ENCODE measurements around the gene CTCFL. TPM values are rescaled to one million over a fixed set of nuclear protein-coding genes. Genes with fewer than 3 reads are reported as not detected.

Gene CTCFL
- total and polyA plus RNA-seq, 2 of the 13 experiments (the other 11 are each of a cell fraction or from before 2014, with no cell fraction given), result 0.04 TPM; not detected in 1

DNA sequence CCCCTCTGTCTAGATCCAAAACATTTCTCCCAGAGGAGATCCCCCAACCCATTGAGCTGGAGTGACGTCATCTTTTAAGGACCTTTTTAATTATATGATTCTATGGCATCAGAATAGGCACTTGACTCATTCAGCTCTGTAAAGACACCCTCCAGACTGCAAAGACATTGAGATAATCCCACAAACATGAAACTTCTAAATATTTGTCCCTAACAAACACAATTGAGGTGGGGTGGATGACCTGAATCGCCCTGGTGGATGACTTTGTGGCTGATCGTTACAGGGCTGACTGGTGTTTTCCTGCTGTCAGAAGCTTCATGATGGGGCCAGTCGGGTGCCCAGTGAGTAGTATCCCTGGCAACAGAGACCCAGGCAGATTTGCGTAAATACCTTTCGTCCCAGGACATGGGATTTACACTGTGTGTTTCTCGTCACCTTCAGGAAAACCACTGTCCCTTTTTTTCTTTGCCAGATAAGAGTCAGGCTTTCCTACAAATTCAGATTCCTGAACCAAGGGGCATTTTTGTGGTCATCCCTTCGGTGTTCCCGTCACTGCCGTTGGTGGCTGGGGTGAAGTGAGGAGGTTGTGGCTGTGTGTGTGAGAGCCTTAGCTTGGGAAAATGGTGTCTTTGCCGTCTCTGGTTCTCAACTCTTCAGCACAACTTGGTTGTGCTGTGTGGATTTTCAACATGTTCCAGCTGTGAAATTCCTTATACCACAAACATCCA, 30.7 kb upstream of the CTCFL start (continued):
- TF ChIP-seq ZNF784 (CRISPR knock-in tag; IDR thresholded peaks at IDR 0.05; ENCODE audit: borderline replicate concordance), result no peak
- TF ChIP-seq, protein P1, sequence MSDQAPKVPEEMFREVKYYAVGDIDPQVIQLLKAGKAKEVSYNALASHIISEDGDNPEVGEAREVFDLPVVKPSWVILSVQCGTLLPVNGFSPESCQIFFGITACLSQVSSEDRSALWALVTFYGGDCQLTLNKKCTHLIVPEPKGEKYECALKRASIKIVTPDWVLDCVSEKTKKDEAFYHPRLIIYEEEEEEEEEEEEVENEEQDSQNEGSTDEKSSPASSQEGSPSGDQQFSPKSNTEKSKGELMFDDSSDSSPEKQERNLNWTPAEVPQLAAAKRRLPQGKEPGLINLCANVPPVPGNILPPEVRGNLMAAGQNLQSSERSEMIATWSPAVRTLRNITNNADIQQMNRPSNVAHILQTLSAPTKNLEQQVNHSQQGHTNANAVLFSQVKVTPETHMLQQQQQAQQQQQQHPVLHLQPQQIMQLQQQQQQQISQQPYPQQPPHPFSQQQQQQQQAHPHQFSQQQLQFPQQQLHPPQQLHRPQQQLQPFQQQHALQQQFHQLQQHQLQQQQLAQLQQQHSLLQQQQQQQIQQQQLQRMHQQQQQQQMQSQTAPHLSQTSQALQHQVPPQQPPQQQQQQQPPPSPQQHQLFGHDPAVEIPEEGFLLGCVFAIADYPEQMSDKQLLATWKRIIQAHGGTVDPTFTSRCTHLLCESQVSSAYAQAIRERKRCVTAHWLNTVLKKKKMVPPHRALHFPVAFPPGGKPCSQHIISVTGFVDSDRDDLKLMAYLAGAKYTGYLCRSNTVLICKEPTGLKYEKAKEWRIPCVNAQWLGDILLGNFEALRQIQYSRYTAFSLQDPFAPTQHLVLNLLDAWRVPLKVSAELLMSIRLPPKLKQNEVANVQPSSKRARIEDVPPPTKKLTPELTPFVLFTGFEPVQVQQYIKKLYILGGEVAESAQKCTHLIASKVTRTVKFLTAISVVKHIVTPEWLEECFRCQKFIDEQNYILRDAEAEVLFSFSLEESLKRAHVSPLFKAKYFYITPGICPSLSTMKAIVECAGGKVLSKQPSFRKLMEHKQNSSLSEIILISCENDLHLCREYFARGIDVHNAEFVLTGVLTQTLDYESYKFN (CRISPR knock-in tag; conservative IDR thresholded peaks at IDR 0.05), result peak; percentile 69
- no peak for TF ChIP-seq ZNF160 (CRISPR knock-in tag; IDR thresholded peaks at IDR 0.05)
- no peak for TF ChIP-seq ZNF292 (CRISPR knock-in tag; IDR thresholded peaks at IDR 0.05; ENCODE audit: borderline replicate concordance, low read depth)
- no peak for TF ChIP-seq ZEB1 (IDR thresholded peaks at IDR 0.05; ENCODE audit: insufficient replicate concordance, low read depth)
- 0 out of 2 replicates have a peak, but pooled peaks have one; percentile 55 for TF ChIP-seq ZNF607 (CRISPR knock-in tag; IDR thresholded peaks at IDR 0.05; ENCODE audit: borderline replicate concordance)
- no peak for TF ChIP-seq ZNF280D (CRISPR knock-in tag; IDR thresholded peaks at IDR 0.05)
- 0 out of 2 replicates have a peak, but pooled peaks have one; percentile 12 for TF ChIP-seq TARDBP (CRISPR knock-in tag; IDR thresholded peaks at IDR 0.05)
- TF ChIP-seq BCL6 (CRISPR knock-in tag; IDR thresholded peaks at IDR 0.05), result peak; percentile 58
- 0 out of 2 replicates have a peak, but pooled peaks have one; percentile 40 for TF ChIP-seq ZNF609 (CRISPR knock-in tag; IDR thresholded peaks at IDR 0.05; ENCODE audit: borderline replicate concordance)
- 0 out of 2 replicates have a peak, but pooled peaks have one; percentile 22 for TF ChIP-seq MBD4 (IDR thresholded peaks at IDR 0.05; ENCODE audit: borderline replicate concordance, low read length)
- TF ChIP-seq, protein P2, sequence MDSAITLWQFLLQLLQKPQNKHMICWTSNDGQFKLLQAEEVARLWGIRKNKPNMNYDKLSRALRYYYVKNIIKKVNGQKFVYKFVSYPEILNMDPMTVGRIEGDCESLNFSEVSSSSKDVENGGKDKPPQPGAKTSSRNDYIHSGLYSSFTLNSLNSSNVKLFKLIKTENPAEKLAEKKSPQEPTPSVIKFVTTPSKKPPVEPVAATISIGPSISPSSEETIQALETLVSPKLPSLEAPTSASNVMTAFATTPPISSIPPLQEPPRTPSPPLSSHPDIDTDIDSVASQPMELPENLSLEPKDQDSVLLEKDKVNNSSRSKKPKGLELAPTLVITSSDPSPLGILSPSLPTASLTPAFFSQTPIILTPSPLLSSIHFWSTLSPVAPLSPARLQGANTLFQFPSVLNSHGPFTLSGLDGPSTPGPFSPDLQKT (CRISPR knock-in tag; IDR thresholded peaks at IDR 0.05; ENCODE audit: borderline replicate concordance), result no peak
- TF ChIP-seq ARNT (IDR thresholded peaks at IDR 0.05), result no peak
- no peak for TF ChIP-seq NAIF1 (CRISPR knock-in tag; IDR thresholded peaks at IDR 0.05; ENCODE audit: borderline replicate concordance)
